Measurements from ENCODE around the gene VPS35. TPM values are rescaled to one million over a fixed set of nuclear protein-coding genes. Genes with fewer than 3 reads are reported as not detected.

The VPS35 gene
- total RNA-seq, 4 donors from 2014 or later: 37.2 to 77.0 (median 64.4) TPM

DNA sequence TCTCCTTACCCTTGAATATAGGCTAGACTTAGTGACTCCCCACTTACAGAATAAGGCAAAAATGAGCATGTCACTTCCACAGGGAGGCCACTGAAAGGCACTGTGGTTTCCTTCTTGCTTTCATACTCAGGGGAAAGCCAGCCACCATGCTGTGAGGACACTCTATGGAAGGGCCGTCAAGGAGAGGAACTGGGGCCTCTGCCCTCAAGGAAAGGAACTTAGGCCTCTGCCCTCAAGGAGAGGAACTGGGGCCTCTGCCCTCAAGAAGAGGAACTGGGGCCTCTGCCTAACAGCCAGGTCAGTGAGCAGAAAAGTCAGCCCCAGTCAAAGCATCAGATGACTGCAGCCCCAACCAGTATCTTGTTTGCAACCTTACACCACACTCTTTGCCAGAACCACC is 30.1 kb downstream of the VPS35 start:
- no peak for TF ChIP-seq POLR2A (IDR thresholded peaks at IDR 0.05)
- no peak for TF ChIP-seq CTCF (IDR thresholded peaks at IDR 0.05)
- DNase-seq (ENCODE audit: low spot score in 2 of 2): peak in 1 of 2 donors; percentile 31
- 62 to 86% methylated on average over 1 of the region's 1 CpG for WGBS, 2 donors
- intact Hi-C loops (cut with DNase I; ENCODE audit: low total_unique reads): no loop called here
- no peak overlapping the region for H3K4me3 ChIP-seq (ENCODE audit: low read depth, poor library complexity, severe bottlenecking)

DNA sequence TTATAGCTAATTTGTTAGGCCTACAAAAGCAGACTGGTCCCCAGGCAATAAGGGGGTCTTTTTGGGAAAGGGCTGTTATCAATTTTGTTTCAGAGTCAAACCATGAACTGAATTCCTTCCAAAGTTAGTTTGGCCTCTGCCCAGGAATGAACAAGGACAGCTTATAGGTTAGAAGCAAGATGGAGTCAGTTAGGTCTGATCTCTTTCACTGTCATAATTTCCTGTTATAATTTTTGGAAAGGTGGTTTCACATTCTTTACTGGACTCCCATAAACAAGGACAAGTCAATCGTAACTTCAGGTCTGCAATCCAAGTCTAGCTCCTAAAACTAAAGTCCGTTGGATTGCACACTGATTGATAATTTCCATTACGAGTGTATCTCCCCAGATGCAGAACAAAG is 37.7 kb downstream of the VPS35 start:
- TF ChIP-seq CTCF (IDR thresholded peaks at IDR 0.05) (no peak), POLR2A (IDR thresholded peaks at IDR 0.05) (no peak)
- DNase-seq (ENCODE audit: low spot score in 2 of 2): no peak
- 87 to 92% methylated on average over 3 of the region's 3 CpGs for WGBS, 2 donors
- H3K4me3 ChIP-seq (ENCODE audit: low read depth, poor library complexity, severe bottlenecking): no peak overlapping the region
- intact Hi-C loops (cut with DNase I; ENCODE audit: low total_unique reads): no loop called here

GRCh38 chr16:46650254-46650623 is 38.7 kb downstream of the VPS35 start:
- TF ChIP-seq CTCF (IDR thresholded peaks at IDR 0.05) (no peak), POLR2A (IDR thresholded peaks at IDR 0.05) (no peak)
- WGBS, 2 donors: 77 to 83% methylated on average over 5 of the region's 5 CpGs
- DNase-seq (ENCODE audit: low spot score in 2 of 2): peak in 1 of 2 donors; percentile 34
- no peak overlapping the region for H3K4me3 ChIP-seq (ENCODE audit: low read depth, poor library complexity, severe bottlenecking)
- intact Hi-C loops (cut with DNase I; ENCODE audit: low total_unique reads): no loop called here

GRCh38 chr16:46649588-46650253 is 39.3 kb downstream of the VPS35 start:
- no peak for TF ChIP-seq POLR2A (IDR thresholded peaks at IDR 0.05)
- TF ChIP-seq CTCF (IDR thresholded peaks at IDR 0.05): no peak
- DNase-seq (ENCODE audit: low spot score in 2 of 2): no peak
- no peak overlapping the region for H3K4me3 ChIP-seq (ENCODE audit: low read depth, poor library complexity, severe bottlenecking)
- 93 to 94% methylated on average over 27 of the region's 27 CpGs for WGBS, 2 donors
- intact Hi-C loops (cut with DNase I; ENCODE audit: low total_unique reads): no loop called here

DNA sequence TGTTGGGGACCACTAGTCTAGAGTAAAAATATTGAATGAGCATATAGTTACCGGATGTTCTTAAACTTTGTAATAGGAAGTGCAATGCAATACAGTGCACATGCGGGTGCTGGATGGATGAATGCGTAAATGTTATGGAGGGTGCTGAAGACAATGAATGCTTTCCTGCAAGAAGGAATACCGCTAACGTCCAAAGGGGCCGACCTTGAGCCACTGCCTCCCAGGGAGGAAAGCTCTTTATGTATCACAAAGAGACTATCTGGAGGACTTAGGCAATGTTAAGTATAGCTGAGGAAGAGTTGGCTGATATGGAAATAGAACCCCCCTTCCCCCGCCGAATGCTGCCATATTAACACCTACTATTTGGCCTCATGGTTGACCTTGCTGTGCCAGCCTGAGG is 40.3 kb downstream of the VPS35 start:
- 91% methylated on average over 8 of the region's 8 CpGs for WGBS, 2 donors
- intact Hi-C loops (cut with DNase I; ENCODE audit: low total_unique reads): no loop called here
- no peak overlapping the region for H3K4me3 ChIP-seq (ENCODE audit: low read depth, poor library complexity, severe bottlenecking)
- TF ChIP-seq CTCF (IDR thresholded peaks at IDR 0.05): no peak
- TF ChIP-seq POLR2A (IDR thresholded peaks at IDR 0.05): no peak
- no peak for DNase-seq (ENCODE audit: low spot score in 2 of 2)
